ENCODE measurements around the gene PRRC2B.

- TF ChIP-seq NCOR1 (IDR thresholded peaks at IDR 0.05; ENCODE audit: borderline replicate concordance, low read length): no peak
- no peak for TF ChIP-seq TAF1 (CRISPR knock-in tag; IDR thresholded peaks at IDR 0.05)
- TF ChIP-seq ZFX (CRISPR knock-in tag; IDR thresholded peaks at IDR 0.05; ENCODE audit: low read depth): no peak
- no peak for TF ChIP-seq CREM (IDR thresholded peaks at IDR 0.05)
- no peak for TF ChIP-seq CREM (CRISPR knock-in tag; IDR thresholded peaks at IDR 0.05)
- no peak for TF ChIP-seq ZFP36L2 (CRISPR knock-in tag; IDR thresholded peaks at IDR 0.05)
- TF ChIP-seq POLR2A (IDR thresholded peaks at IDR 0.05; ENCODE audit: insufficient read depth in 1 of 2, low read depth in 2 of 2, low read length in 2 of 2): no peak
- TF ChIP-seq ZC3H4 (CRISPR knock-in tag; IDR thresholded peaks at IDR 0.05; ENCODE audit: borderline replicate concordance): no peak
- TF ChIP-seq, protein P1, sequence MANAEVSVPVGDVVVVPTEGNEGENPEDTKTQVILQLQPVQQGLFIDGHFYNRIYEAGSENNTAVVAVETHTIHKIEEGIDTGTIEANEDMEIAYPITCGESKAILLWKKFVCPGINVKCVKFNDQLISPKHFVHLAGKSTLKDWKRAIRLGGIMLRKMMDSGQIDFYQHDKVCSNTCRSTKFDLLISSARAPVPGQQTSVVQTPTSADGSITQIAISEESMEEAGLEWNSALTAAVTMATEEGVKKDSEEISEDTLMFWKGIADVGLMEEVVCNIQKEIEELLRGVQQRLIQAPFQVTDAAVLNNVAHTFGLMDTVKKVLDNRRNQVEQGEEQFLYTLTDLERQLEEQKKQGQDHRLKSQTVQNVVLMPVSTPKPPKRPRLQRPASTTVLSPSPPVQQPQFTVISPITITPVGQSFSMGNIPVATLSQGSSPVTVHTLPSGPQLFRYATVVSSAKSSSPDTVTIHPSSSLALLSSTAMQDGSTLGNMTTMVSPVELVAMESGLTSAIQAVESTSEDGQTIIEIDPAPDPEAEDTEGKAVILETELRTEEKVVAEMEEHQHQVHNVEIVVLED (CRISPR knock-in tag; IDR thresholded peaks at IDR 0.05; ENCODE audit: borderline replicate concordance): no peak
- no peak for TF ChIP-seq ZNF616 (CRISPR knock-in tag; IDR thresholded peaks at IDR 0.05; ENCODE audit: low read depth)
- no peak for TF ChIP-seq ETV5 (CRISPR knock-in tag; IDR thresholded peaks at IDR 0.05; ENCODE audit: borderline replicate concordance)
These were observed 90.8 kb downstream of the PRRC2B start for GRCh38 chr9:131484560-131485185.
